ENCODE results near the gene OR1N2. TPM values are rescaled to one million over a fixed set of nuclear protein-coding genes. Genes with fewer than 3 reads are reported as not detected.

The OR1N2 gene
- total RNA-seq, 1 experiment from 2014 or later, result not detected

GRCh38 chr9:122538757-122539156 is 14.2 kb upstream of the OR1N2 start:
- no CpG with 5 or more reads among the region's 2 CpGs for WGBS (ENCODE audit: extremely low coverage, insufficient read length, low lambda C conversion rate)
- Histone ChIP-seq H4K20me1 (ENCODE audit: control insufficient read depth, insufficient read depth, insufficient read length) (no peaks in the 10 kb centered on the region), H3K18ac (ENCODE audit: insufficient read length, low read depth, low read length) (no peak overlapping the region), H3K9me3 (ENCODE audit: control insufficient read depth, low read depth, low read length) (peaks cover 39% of the 10 kb centered on the region), H3K9ac (ENCODE audit: extremely low read depth, insufficient read length, low read length) (no peak overlapping the region), H3K27ac (ENCODE audit: insufficient read length, low read depth, low read length) (no peak overlapping the region), H3K27me3 (ENCODE audit: insufficient read depth, low read length) (no peaks in the 10 kb centered on the region), H4K91ac (ENCODE audit: insufficient read length, low read depth, low read length) (no peak overlapping the region), H3K4me1 (ENCODE audit: insufficient read depth, low read length) (no peaks in the 10 kb centered on the region), H2BK120ac (ENCODE audit: low read depth, low read length, poor library complexity, severe bottlenecking) (no peak overlapping the region), H3K4ac (ENCODE audit: low read depth, low read length) (no peak overlapping the region), H3K56ac (ENCODE audit: insufficient read length, low read depth, low read length) (no peak overlapping the region), H4K8ac (replicated peaks; ENCODE audit: insufficient read length, low read depth, low read length) (no peak overlapping the region), H2AK5ac (ENCODE audit: insufficient read length, low read length) (no peak overlapping the region), H2BK15ac (ENCODE audit: low read depth, low read length) (no peak overlapping the region), H3T11ph (ENCODE audit: low read length) (no peak overlapping the region), H4K5ac (ENCODE audit: insufficient read length, low read depth, low read length) (no peak overlapping the region), H3K23me2 (ENCODE audit: insufficient read length, low read depth, low read length, poor library complexity, severe bottlenecking) (no peaks in the 10 kb centered on the region), H3K79me2 (ENCODE audit: insufficient read depth, low read length) (no peaks in the 10 kb centered on the region), H2BK20ac (ENCODE audit: low read depth, low read length, poor library complexity, severe bottlenecking) (no peak overlapping the region), H3K4me2 (ENCODE audit: insufficient read depth, insufficient read length, low read length) (no peak overlapping the region), H2BK12ac (ENCODE audit: insufficient read length, low read depth, low read length) (no peak overlapping the region), H2AFZ (ENCODE audit: low read length) (no peak overlapping the region), H3K14ac (ENCODE audit: insufficient read depth, low read length) (no peak overlapping the region), H3K23ac (ENCODE audit: insufficient read length, low read depth, low read length) (no peak overlapping the region), H2BK5ac (ENCODE audit: insufficient read length, low read length) (no peak overlapping the region), H3K79me1 (ENCODE audit: insufficient read depth, low read depth, low read length, poor library complexity, severe bottlenecking) (no peaks in the 10 kb centered on the region)
- Mint-ChIP-seq H3K9me3 (peaks cover 75 to 79% of the 10 kb centered on the region in 2 experiments), H3K4me3 (no peak overlapping the region), H3K27ac (no peak overlapping the region), H3K27me3 (ENCODE audit: low read depth) (peaks cover 1% of the 10 kb centered on the region), H3K36me3 (ENCODE audit: insufficient read depth in 1 of 3, low read depth in 3 of 3) (peaks cover 0 to 18% (median 11%) of the 10 kb centered on the region in 3 experiments; a peak in 5 of 7 replicates), H3K4me1 (no peaks in the 10 kb centered on the region)
- no peak for DNase-seq
- no peak for TF ChIP-seq CTCF (conservative IDR thresholded peaks at IDR 0.05)

Measured in H9 (cell line).